ENCODE data around the gene ATXN2. TPM values are rescaled to one million over a fixed set of nuclear protein-coding genes. Genes with fewer than 3 reads are reported as not detected.

The ATXN2 gene
- total RNA-seq, 1 donor from 2014 or later: 56.1 TPM

- intact Hi-C loops (cut with DNase I): loop anchor here (2.0 kb wide), 1 partner anchor 19 kb away; no protein-coding TSS in a partner anchor
These were observed 169.2 kb downstream of the ATXN2 start for GRCh38 chr12:111429828-111430432.

GRCh38 chr12:111428728-111429175 is 170.4 kb downstream of the ATXN2 start:
- intact Hi-C loops (cut with DNase I): no loop called here
- DNase-seq (ENCODE audit: low spot score): peak; percentile 94

More at GRCh38 chr12:111429828-111430432, 169.2 kb downstream of the ATXN2 start:
- no peak for DNase-seq (ENCODE audit: low spot score)

GRCh38 chr12:111428081-111428727 is 170.9 kb downstream of the ATXN2 start:
- DNase-seq (ENCODE audit: low spot score): no peak
- intact Hi-C loops (cut with DNase I): no loop called here

- DNase-seq (ENCODE audit: low spot score): no peak
- intact Hi-C loops (cut with DNase I): no loop called here
These were observed 171.6 kb downstream of the ATXN2 start for GRCh38 chr12:111427417-111428074.

- no peak for DNase-seq (ENCODE audit: low spot score)
- intact Hi-C loops (cut with DNase I): no loop called here
These were observed 172.6 kb downstream of the ATXN2 start for GRCh38 chr12:111426344-111427185.

- DNase-seq (ENCODE audit: low spot score): no peak
- intact Hi-C loops (cut with DNase I): no loop called here
These were observed 173.5 kb downstream of the ATXN2 start for GRCh38 chr12:111425655-111426054.

GRCh38 chr12:111424793-111425251 is 174.3 kb downstream of the ATXN2 start:
- intact Hi-C loops (cut with DNase I): no loop called here
- DNase-seq (ENCODE audit: low spot score): no peak

GRCh38 chr12:111424189-111424792 is 174.8 kb downstream of the ATXN2 start:
- DNase-seq (ENCODE audit: low spot score): no peak
- intact Hi-C loops (cut with DNase I): no loop called here

GRCh38 chr12:111420494-111420893 is 178.6 kb downstream of the ATXN2 start:
- intact Hi-C loops (cut with DNase I): no loop called here
- DNase-seq (ENCODE audit: low spot score): no peak

- intact Hi-C loops (cut with DNase I): no loop called here
These were observed 179.3 kb downstream of the ATXN2 start for GRCh38 chr12:111419784-111420183.

GRCh38 chr12:111418594-111418880 is 180.6 kb downstream of the ATXN2 start:
- intact Hi-C loops (cut with DNase I): no loop called here
- DNase-seq (ENCODE audit: low spot score): no peak

More at GRCh38 chr12:111419784-111420183, 179.3 kb downstream of the ATXN2 start:
- no peak for DNase-seq (ENCODE audit: low spot score)

GRCh38 chr12:111417784-111418593 is 181.1 kb downstream of the ATXN2 start:
- no peak for DNase-seq (ENCODE audit: low spot score)
- intact Hi-C loops (cut with DNase I): no loop called here

- DNase-seq (ENCODE audit: low spot score): no peak
- intact Hi-C loops (cut with DNase I): no loop called here
These were observed 181.8 kb downstream of the ATXN2 start for GRCh38 chr12:111417290-111417689.

GRCh38 chr12:111414711-111415252 is 184.3 kb downstream of the ATXN2 start:
- DNase-seq (ENCODE audit: low spot score): no peak
- intact Hi-C loops (cut with DNase I): no loop called here

GRCh38 chr12:111413442-111414086 is 185.6 kb downstream of the ATXN2 start:
- intact Hi-C loops (cut with DNase I): no loop called here
- DNase-seq (ENCODE audit: low spot score): peak; percentile 84

GRCh38 chr12:111412830-111413441 is 186.2 kb downstream of the ATXN2 start:
- DNase-seq (ENCODE audit: low spot score): no peak
- intact Hi-C loops (cut with DNase I): no loop called here

- intact Hi-C loops (cut with DNase I): no loop called here
- DNase-seq (ENCODE audit: low spot score): no peak
These were observed 186.9 kb downstream of the ATXN2 start for GRCh38 chr12:111412007-111412829.

Measured in cardiac septum (tissue), 1 donor.